Activated CD4-positive, alpha-beta T cell treated with anti-CD3 and anti-CD28 coated beads for 48 hours (primary cell): ENCODE measurements around the gene ARL2BP.

Experiments used
- DNase-seq: peaks from one replicate; pipeline ENCODE4 v3.0.0-alpha.2; 2020

The ARL2BP gene

GRCh38 chr16:57236022-57236350, 9.1 kb upstream of the ARL2BP start:
- no peak for DNase-seq

GRCh38 chr16:57238682-57239081, 6.4 kb upstream of the ARL2BP start:
- no peak for DNase-seq

- no peak for DNase-seq
Observed at GRCh38 chr16:57239107-57239506, 6.0 kb upstream of the ARL2BP start.

- DNase-seq: no peak
Observed at GRCh38 chr16:57240851-57241250, 4.2 kb upstream of the ARL2BP start.

GRCh38 chr16:57242650-57243049, 2.4 kb upstream of the ARL2BP start:
- DNase-seq: no peak

- DNase-seq: no peak
Observed at GRCh38 chr16:57244463-57244766, 644 bp upstream of the ARL2BP start.

GRCh38 chr16:57245472-57246113, 534 bp downstream of the ARL2BP start:
- DNase-seq: peak; percentile 39

GRCh38 chr16:57251352-57251751, 6.3 kb downstream of the ARL2BP start:
- DNase-seq: no peak

GRCh38 chr16:57252148-57252721, 7.2 kb downstream of the ARL2BP start:
- DNase-seq: no peak

GRCh38 chr16:57253466-57253865, 8.4 kb downstream of the ARL2BP start:
- no peak for DNase-seq

- DNase-seq: no peak
Observed at GRCh38 chr16:57255686-57256415, 10.8 kb downstream of the ARL2BP start.

- DNase-seq: no peak
Observed at GRCh38 chr16:57256601-57257395, 11.7 kb downstream of the ARL2BP start.

GRCh38 chr16:57257455-57258070, 12.5 kb downstream of the ARL2BP start:
- DNase-seq: no peak

GRCh38 chr16:57258226-57258909, 13.3 kb downstream of the ARL2BP start:
- no peak for DNase-seq

GRCh38 chr16:57258910-57259475, 13.9 kb downstream of the ARL2BP start:
- DNase-seq: no peak

GRCh38 chr16:57260294-57260929, 15.4 kb downstream of the ARL2BP start:
- peak; percentile 17 for DNase-seq

- no peak for DNase-seq
Observed at GRCh38 chr16:57261806-57262205, 16.7 kb downstream of the ARL2BP start.

GRCh38 chr16:57262841-57263540, 17.9 kb downstream of the ARL2BP start:
- no peak for DNase-seq

GRCh38 chr16:57263541-57264351, 18.7 kb downstream of the ARL2BP start:
- DNase-seq: no peak

GRCh38 chr16:57264381-57264780, 19.3 kb downstream of the ARL2BP start:
- no peak for DNase-seq
